GM23338 (cell line): ENCODE data around the gene MAST4. TPM values are rescaled to one million over a fixed set of nuclear protein-coding genes. Genes with fewer than 3 reads are reported as not detected.
A peak's percentile ranks its signal among the peaks of the same experiment; 100 is the strongest.

ENCODE experiments used
- ATAC-seq: fragments of 200-7000 bp; cut with Tn5 transposase; 3 replicates; pipeline ENCODE4 v1.9.1; 2020
- DNase-seq: peaks from one replicate; pipeline ENCODE4 v3.0.0-alpha.2; 2015; ENCODE audit warnings: low spot score
- H2AFZ ChIP-seq: fragments of 200-600 bp; sonication (generic); 2 replicates; pipeline ENCODE4 v1.8.0; 2016; ENCODE audit warnings: antibody characterized with exemption, mild to moderate bottlenecking, moderate library complexity
- H3F3A ChIP-seq: fragments of 200-600 bp; sonication (generic); replicated peaks from 2 replicates; pipeline ENCODE4 v1.8.0; 2017; ENCODE audit warnings: antibody characterized with exemption, mixed run types, low read depth
- H3K27ac ChIP-seq: fragments of 200-600 bp; sonication (generic); 2 replicates; pipeline ENCODE4 v1.6.1; 2016; ENCODE audit warnings: low read depth
- H3K27me3 ChIP-seq: fragments of 200-600 bp; sonication (generic); 2 replicates; pipeline ENCODE4 v1.8.0; 2016; ENCODE audit warnings: mild to moderate bottlenecking, mixed run types, moderate library complexity; ENCODE audit not compliant: insufficient read depth
- H3K36me3 ChIP-seq: fragments of 200-600 bp; sonication (generic); 2 replicates; pipeline ENCODE4 v1.8.0; 2016; ENCODE audit warnings: mild to moderate bottlenecking; ENCODE audit not compliant: insufficient read depth
- H3K4me1 ChIP-seq: fragments of 200-600 bp; sonication (generic); 2 replicates; pipeline ENCODE4 v1.8.0; 2016; ENCODE audit warnings: mild to moderate bottlenecking, moderate library complexity; ENCODE audit not compliant: insufficient read depth
- H3K4me2 ChIP-seq: fragments of 200-600 bp; sonication (generic); 2 replicates; pipeline ENCODE4 v1.7.1; 2017; ENCODE audit warnings: mixed run types
- H3K4me3 ChIP-seq: fragments of 200-600 bp; sonication (generic); 2 replicates; pipeline ENCODE4 v1.6.1; 2016; ENCODE audit warnings: mixed run types
- H3K79me2 ChIP-seq: fragments of 200-600 bp; sonication (generic); replicated peaks from 2 replicates; pipeline ENCODE4 v1.8.0; 2017; ENCODE audit warnings: mild to moderate bottlenecking; ENCODE audit not compliant: insufficient read depth
- H3K9me2 ChIP-seq: fragments of 200-600 bp; sonication (generic); 2 replicates; pipeline ENCODE4 v1.8.0; 2017; ENCODE audit not compliant: insufficient read depth
- H4K20me1 ChIP-seq: fragments of 200-600 bp; sonication (generic); replicated peaks from 2 replicates; pipeline ENCODE4 v1.8.0; 2017; ENCODE audit warnings: mild to moderate bottlenecking; ENCODE audit not compliant: insufficient read depth
- H3K27ac Mint-ChIP-seq: 2 replicates; pipeline ENCODE4 v1.8.0; 2020; ENCODE audit warnings: inconsistent platforms, mild to moderate bottlenecking, moderate library complexity, mixed read lengths
- H3K27me3 Mint-ChIP-seq: 3 replicates; pipeline ENCODE4 v1.8.0; 2022; ENCODE audit warnings: low read depth, mild to moderate bottlenecking, moderate library complexity, mixed read lengths, inconsistent platforms; ENCODE audit not compliant: insufficient read depth, poor library complexity
- H3K36me3 Mint-ChIP-seq: 3 replicates; pipeline ENCODE4 v1.8.0; 2021; ENCODE audit warnings: low read depth, mild to moderate bottlenecking, inconsistent platforms, moderate library complexity, mixed read lengths
- H3K4me1 Mint-ChIP-seq: 3 replicates; pipeline ENCODE4 v1.8.0; 2020; ENCODE audit warnings: mild to moderate bottlenecking, inconsistent platforms, mixed read lengths
- H3K4me3 Mint-ChIP-seq: 3 replicates; pipeline ENCODE4 v1.8.0; 2021; ENCODE audit warnings: moderate library complexity, mild to moderate bottlenecking, inconsistent platforms, mixed read lengths
- H3K9me3 Mint-ChIP-seq: 3 replicates; pipeline ENCODE4 v1.8.0; 2020; ENCODE audit warnings: moderate library complexity, mild to moderate bottlenecking, inconsistent platforms, mixed read lengths
- EZH2phosphoT487 ChIP-seq: fragments of 200-600 bp; sonication (generic); IDR thresholded peaks from one replicate; pipeline ENCODE4 v1.8.1; 2018; ENCODE audit warnings: antibody characterized with exemption; ENCODE audit not compliant: unreplicated experiment
- POLR2AphosphoS5 ChIP-seq: IDR thresholded peaks from 2 replicates; pipeline ENCODE4 v1.6.1; 2016; ENCODE audit warnings: antibody characterized with exemption, low read depth
- ZNF331 ChIP-seq: fragments of 250-450 bp; sonication (Bioruptor Pico); IDR thresholded peaks from 2 replicates; pipeline ENCODE4 v1.5.0; 2020; ENCODE audit warnings: low read depth, mild to moderate bottlenecking, moderate library complexity
- polyA plus RNA-seq: library from polyadenylated mRNA; unstranded; fragments of >200 nt; fragmentation: Nextera tagmentation; extraction: Ambion mirVana; gene quantifications from 2 replicates; pipeline ENCODE4 v1.2.1, GENCODE V29; 2016
- total RNA-seq: library from RNA; depleted of rRNA; stranded (reverse); fragments of >200 nt; shearing (Covaris generic); gene quantifications from 2 replicates; pipeline ENCODE4 v1.2.3, GENCODE V29; 2014
- TF ChIP-seq, protein P1 (sequence below): fragments of 250-450 bp; sonication (Bioruptor Pico); IDR thresholded peaks from 2 replicates; pipeline ENCODE4 v1.5.0; 2020; ENCODE audit warnings: mild to moderate bottlenecking, moderate library complexity
- TF ChIP-seq, protein P2 (sequence below), 2 experiments: fragments of 200-600 bp in 1 of 2; sonication (generic) in 1 of 2; conservative IDR thresholded peaks; 2 replicates each; pipeline versions ENCODE4 v1.5.1 to v1.6.1; 2016 to 2017; ENCODE audit warnings: antibody characterized with exemption in 2 of 2, low read depth in 2 of 2, mild to moderate bottlenecking in 2 of 2, moderate library complexity in 1 of 2

The MAST4 gene
- total and polyA plus RNA-seq, 2 experiments from 2014 or later = 3.6 to 8.5 TPM

DNA sequence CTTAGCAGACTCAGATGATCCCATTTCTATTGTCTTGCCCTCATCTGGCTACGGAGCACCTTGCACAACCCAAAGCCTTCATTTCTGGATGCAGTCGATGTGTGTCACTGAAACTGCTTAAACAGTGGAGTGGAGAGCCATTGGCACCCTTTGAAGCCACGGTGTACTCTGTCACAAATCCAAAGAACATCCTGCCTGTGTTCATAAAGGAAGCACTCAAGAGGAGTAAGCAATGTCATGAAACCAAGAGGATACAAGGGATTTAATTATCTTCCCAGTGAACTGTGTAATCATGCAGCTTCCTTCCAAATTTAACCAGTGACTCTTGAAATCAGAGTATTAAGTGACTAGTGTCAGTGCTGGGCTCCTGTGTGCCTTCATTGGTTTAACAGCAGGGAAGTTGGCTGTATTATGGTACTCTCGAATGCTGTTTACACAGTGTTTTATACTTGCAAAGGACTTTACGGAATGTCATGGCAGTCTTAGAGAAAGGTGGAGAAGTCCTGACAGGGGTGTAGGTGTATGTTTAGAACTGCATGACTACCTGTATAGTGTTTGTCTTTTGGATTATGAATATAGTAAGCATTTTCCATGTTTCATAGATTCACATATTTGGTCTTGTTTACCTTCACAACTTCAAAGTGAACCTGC lies 558.5 kb downstream of the MAST4 start:
- ATAC-seq (no peak), DNase-seq (no peak)
- Histone ChIP-seq H3K79me2 (no peaks in the 10 kb centered on the region), H3K36me3 (no peaks in the 10 kb centered on the region), H3K27me3 (no peaks in the 10 kb centered on the region), H3K4me1 (no peaks in the 10 kb centered on the region; the same call in 1 of the 2 replicates), H2AFZ (no peak overlapping the region), H3K4me3 (no peak overlapping the region), H4K20me1 (no peaks in the 10 kb centered on the region), H3K27ac (no peak overlapping the region), H3F3A (no peaks in the 10 kb centered on the region), H3K4me2 (no peak overlapping the region), H3K9me2 (no peaks in the 10 kb centered on the region)
- H3K36me3 Mint-ChIP-seq = no peaks in the 10 kb centered on the region
- no peaks in the 10 kb centered on the region for H3K9me3 Mint-ChIP-seq
- no peak overlapping the region for H3K27ac Mint-ChIP-seq
- no peak overlapping the region for H3K4me3 Mint-ChIP-seq
- H3K4me1 Mint-ChIP-seq = peaks cover 2% of the 10 kb centered on the region; the same call in 2 of the 3 replicates
- TF ChIP-seq POLR2AphosphoS5 (no peak), ZNF331 (no peak), EZH2phosphoT487 (no peak)
- TF ChIP-seq, protein P1, sequence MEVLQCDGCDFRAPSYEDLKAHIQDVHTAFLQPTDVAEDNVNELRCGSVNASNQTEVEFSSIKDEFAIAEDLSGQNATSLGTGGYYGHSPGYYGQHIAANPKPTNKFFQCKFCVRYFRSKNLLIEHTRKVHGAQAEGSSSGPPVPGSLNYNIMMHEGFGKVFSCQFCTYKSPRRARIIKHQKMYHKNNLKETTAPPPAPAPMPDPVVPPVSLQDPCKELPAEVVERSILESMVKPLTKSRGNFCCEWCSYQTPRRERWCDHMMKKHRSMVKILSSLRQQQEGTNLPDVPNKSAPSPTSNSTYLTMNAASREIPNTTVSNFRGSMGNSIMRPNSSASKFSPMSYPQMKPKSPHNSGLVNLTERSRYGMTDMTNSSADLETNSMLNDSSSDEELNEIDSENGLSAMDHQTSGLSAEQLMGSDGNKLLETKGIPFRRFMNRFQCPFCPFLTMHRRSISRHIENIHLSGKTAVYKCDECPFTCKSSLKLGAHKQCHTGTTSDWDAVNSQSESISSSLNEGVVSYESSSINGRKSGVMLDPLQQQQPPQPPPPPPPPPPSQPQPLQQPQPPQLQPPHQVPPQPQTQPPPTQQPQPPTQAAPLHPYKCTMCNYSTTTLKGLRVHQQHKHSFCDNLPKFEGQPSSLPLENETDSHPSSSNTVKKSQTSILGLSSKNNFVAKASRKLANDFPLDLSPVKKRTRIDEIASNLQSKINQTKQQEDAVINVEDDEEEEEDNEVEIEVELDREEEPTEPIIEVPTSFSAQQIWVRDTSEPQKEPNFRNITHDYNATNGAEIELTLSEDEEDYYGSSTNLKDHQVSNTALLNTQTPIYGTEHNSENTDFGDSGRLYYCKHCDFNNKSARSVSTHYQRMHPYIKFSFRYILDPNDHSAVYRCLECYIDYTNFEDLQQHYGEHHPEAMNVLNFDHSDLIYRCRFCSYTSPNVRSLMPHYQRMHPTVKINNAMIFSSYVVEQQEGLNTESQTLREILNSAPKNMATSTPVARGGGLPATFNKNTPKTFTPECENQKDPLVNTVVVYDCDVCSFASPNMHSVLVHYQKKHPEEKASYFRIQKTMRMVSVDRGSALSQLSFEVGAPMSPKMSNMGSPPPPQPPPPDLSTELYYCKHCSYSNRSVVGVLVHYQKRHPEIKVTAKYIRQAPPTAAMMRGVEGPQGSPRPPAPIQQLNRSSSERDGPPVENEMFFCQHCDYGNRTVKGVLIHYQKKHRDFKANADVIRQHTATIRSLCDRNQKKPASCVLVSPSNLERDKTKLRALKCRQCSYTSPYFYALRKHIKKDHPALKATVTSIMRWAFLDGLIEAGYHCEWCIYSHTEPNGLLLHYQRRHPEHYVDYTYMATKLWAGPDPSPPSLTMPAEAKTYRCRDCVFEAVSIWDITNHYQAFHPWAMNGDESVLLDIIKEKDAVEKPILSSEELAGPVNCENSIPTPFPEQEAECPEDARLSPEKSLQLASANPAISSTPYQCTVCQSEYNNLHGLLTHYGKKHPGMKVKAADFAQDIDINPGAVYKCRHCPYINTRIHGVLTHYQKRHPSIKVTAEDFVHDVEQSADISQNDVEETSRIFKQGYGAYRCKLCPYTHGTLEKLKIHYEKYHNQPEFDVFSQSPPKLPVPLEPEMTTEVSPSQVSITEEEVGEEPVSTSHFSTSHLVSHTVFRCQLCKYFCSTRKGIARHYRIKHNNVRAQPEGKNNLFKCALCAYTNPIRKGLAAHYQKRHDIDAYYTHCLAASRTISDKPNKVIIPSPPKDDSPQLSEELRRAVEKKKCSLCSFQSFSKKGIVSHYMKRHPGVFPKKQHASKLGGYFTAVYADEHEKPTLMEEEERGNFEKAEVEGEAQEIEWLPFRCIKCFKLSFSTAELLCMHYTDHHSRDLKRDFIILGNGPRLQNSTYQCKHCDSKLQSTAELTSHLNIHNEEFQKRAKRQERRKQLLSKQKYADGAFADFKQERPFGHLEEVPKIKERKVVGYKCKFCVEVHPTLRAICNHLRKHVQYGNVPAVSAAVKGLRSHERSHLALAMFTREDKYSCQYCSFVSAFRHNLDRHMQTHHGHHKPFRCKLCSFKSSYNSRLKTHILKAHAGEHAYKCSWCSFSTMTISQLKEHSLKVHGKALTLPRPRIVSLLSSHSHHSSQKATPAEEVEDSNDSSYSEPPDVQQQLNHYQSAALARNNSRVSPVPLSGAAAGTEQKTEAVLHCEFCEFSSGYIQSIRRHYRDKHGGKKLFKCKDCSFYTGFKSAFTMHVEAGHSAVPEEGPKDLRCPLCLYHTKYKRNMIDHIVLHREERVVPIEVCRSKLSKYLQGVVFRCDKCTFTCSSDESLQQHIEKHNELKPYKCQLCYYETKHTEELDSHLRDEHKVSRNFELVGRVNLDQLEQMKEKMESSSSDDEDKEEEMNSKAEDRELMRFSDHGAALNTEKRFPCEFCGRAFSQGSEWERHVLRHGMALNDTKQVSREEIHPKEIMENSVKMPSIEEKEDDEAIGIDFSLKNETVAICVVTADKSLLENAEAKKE (CRISPR knock-in tag) = no peak
- no peaks in the 10 kb centered on the region for H3K27me3 Mint-ChIP-seq

DNA sequence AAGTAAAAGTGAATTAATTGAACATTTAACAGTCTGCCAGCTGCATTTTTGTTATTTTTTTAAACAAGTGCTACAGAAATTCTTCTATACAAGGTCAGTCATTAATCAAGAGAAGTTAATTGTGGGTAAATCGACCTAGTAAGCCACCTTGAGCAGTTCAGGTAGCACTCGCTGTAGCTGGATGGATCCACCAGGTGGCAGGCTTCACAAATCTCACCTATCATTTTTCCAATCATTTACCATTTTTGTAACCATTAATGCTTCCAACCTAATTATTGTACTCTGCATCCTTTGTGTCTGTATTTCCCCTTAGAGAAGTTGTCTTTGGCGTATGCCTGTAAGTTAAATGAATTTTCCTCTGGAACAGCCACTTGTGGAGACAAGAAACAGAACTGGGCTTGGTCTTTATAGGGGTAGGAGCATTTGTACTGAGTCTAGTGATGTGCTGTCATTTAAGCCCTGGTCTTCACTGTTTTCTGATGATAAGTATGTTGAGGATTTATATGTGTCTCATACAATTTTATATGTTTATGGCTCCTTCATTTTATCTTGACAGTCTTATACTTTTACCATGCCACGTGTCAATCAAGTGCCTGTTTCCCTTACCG lies 560.9 kb downstream of the MAST4 start:
- TF ChIP-seq ZNF331 = no peak
- TF ChIP-seq, protein P2, sequence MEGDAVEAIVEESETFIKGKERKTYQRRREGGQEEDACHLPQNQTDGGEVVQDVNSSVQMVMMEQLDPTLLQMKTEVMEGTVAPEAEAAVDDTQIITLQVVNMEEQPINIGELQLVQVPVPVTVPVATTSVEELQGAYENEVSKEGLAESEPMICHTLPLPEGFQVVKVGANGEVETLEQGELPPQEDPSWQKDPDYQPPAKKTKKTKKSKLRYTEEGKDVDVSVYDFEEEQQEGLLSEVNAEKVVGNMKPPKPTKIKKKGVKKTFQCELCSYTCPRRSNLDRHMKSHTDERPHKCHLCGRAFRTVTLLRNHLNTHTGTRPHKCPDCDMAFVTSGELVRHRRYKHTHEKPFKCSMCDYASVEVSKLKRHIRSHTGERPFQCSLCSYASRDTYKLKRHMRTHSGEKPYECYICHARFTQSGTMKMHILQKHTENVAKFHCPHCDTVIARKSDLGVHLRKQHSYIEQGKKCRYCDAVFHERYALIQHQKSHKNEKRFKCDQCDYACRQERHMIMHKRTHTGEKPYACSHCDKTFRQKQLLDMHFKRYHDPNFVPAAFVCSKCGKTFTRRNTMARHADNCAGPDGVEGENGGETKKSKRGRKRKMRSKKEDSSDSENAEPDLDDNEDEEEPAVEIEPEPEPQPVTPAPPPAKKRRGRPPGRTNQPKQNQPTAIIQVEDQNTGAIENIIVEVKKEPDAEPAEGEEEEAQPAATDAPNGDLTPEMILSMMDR (conservative IDR thresholded peaks at IDR 0.05; ENCODE audit: low read depth in 2 of 2) = peak; percentile 75 to 92
- Histone ChIP-seq H3K27me3 (no peaks in the 10 kb centered on the region), H3K4me1 (no peaks in the 10 kb centered on the region; the same call in 1 of the 2 replicates), H3K9me2 (no peaks in the 10 kb centered on the region), H2AFZ (no peak overlapping the region), H3K4me2 (no peak overlapping the region), H3K4me3 (no peak overlapping the region), H3K36me3 (no peaks in the 10 kb centered on the region), H3K79me2 (no peaks in the 10 kb centered on the region), H3F3A (no peaks in the 10 kb centered on the region), H3K27ac (no peak overlapping the region), H4K20me1 (no peaks in the 10 kb centered on the region)
- no peak overlapping the region for H3K4me3 Mint-ChIP-seq
- peaks cover 14% of the 10 kb centered on the region; the same call in 2 of the 3 replicates for H3K4me1 Mint-ChIP-seq
- H3K27me3 Mint-ChIP-seq = no peaks in the 10 kb centered on the region
- no peaks in the 10 kb centered on the region for H3K36me3 Mint-ChIP-seq
- no peak overlapping the region for H3K27ac Mint-ChIP-seq
- peak; percentile 64 for DNase-seq
- H3K9me3 Mint-ChIP-seq = no peaks in the 10 kb centered on the region
- peak; percentile 75 for ATAC-seq
